H1 (cell line): Measurements from ENCODE around the gene SLC37A1. TPM values are rescaled to one million over a fixed set of nuclear protein-coding genes. Genes with fewer than 3 reads are reported as not detected.
A peak's percentile ranks its signal among the peaks of the same experiment; 100 is the strongest.

ENCODE experiments used
- CTCF ChIA-PET: fragments of 300-600 bp; sonication (Branson Sonifier 250); formaldehyde crosslinking; loops from one replicate; lab custom pipeline; 2021; ENCODE audit not compliant: partially characterized antibody; lab: Charles Lee
- POLR2A ChIA-PET: fragments of 300-600 bp; sonication (Branson Sonifier 250); formaldehyde crosslinking; loops from one replicate; lab custom pipeline; 2021; ENCODE audit warnings: inconsistent platforms; ENCODE audit not compliant: partially characterized antibody; lab: Charles Lee
- DNase-seq, 2 experiments: peaks; one replicate each; pipeline versions ENCODE4 v3.0.0 to v3.0.0-alpha.2; 2010 to 2022; ENCODE audit warnings: low spot score in 2 of 2, low read depth in 1 of 2, mixed read lengths in 1 of 2
- FAIRE-seq: peaks from 2 replicates; lab custom pipeline; 2011; peaks lifted over from hg19 to GRCh38; lab: Jason Lieb, UNC
- H2AFZ ChIP-seq: 2 replicates; pipeline ENCODE4 v1.8.1; 2012; ENCODE audit warnings: low read length, inconsistent platforms
- H2AK5ac ChIP-seq: 2 replicates; pipeline ENCODE4 v1.6.1; 2013; ENCODE audit warnings: low read depth, low read length
- H2BK120ac ChIP-seq: replicated peaks from 2 replicates; pipeline ENCODE3; 2013; ENCODE audit warnings: low read depth, low read length, inconsistent platforms
- H2BK12ac ChIP-seq: 2 replicates; pipeline ENCODE4 v1.6.1; 2013; ENCODE audit warnings: low read depth, low read length
- H2BK15ac ChIP-seq: 2 replicates; pipeline ENCODE4 v1.6.1; 2013; ENCODE audit warnings: low read length
- H2BK20ac ChIP-seq: 2 replicates; pipeline ENCODE4 v1.6.1; 2013; ENCODE audit warnings: low read length
- H2BK5ac ChIP-seq: 2 replicates; pipeline ENCODE4 v1.6.1; 2013; ENCODE audit warnings: low read depth, low read length
- H3K14ac ChIP-seq: 2 replicates; pipeline ENCODE4 v1.6.1; 2013; ENCODE audit warnings: inconsistent platforms; ENCODE audit not compliant: insufficient read length
- H3K18ac ChIP-seq: 2 replicates; pipeline ENCODE4 v1.6.1; 2013; ENCODE audit warnings: low read length; ENCODE audit errors: extremely low read depth
- H3K23ac ChIP-seq: 2 replicates; pipeline ENCODE4 v1.6.1; 2013; ENCODE audit warnings: inconsistent platforms; ENCODE audit not compliant: insufficient read length
- H3K23me2 ChIP-seq: 2 replicates; pipeline ENCODE4 v1.6.1; 2013; ENCODE audit warnings: low read depth, low read length
- H3K27ac ChIP-seq: 2 replicates; pipeline ENCODE4 v1.6.1; 2011; ENCODE audit warnings: low read depth, low read length, inconsistent platforms
- H3K27me3 ChIP-seq, 4 experiments: replicated peaks in 1 of 4; 1 replicate in 1 of 4; 2 replicates in 3 of 4; pipeline versions ENCODE4 v1.6.1 to v1.8.1; 2011 to 2013; ENCODE audit warnings: low read length in 3 of 4, mild to moderate bottlenecking in 3 of 4, inconsistent platforms in 2 of 4, mixed read lengths in 2 of 4, moderate library complexity in 1 of 4; ENCODE audit not compliant: control insufficient read depth in 3 of 4, insufficient read depth in 3 of 4; ENCODE audit errors: extremely low read depth in 1 of 4
- H3K36me3 ChIP-seq, 4 experiments: 2 replicates each; pipeline versions ENCODE4 v1.6.1 to v1.8.1; 2011 to 2013; ENCODE audit warnings: mild to moderate bottlenecking in 4 of 4, low read length in 3 of 4, moderate library complexity in 2 of 4, control low read depth in 1 of 4, inconsistent platforms in 1 of 4; ENCODE audit not compliant: insufficient read depth in 4 of 4, control insufficient read depth in 2 of 4
- H3K4ac ChIP-seq: replicated peaks from 2 replicates; pipeline ENCODE3; 2013; ENCODE audit warnings: low read length, low read depth, mixed read lengths, inconsistent platforms; ENCODE audit not compliant: insufficient read length
- H3K4me1 ChIP-seq, 4 experiments: replicated peaks in 1 of 4; 1 replicate in 1 of 4; 2 replicates in 3 of 4; pipeline versions ENCODE4 v1.6.1 to v1.8.1; 2011 to 2013; ENCODE audit warnings: low read length in 3 of 4, inconsistent platforms in 2 of 4, mixed read lengths in 1 of 4; ENCODE audit not compliant: insufficient read depth in 4 of 4, control insufficient read depth in 3 of 4
- H3K4me2 ChIP-seq, 2 experiments: 2 replicates each; pipeline versions ENCODE4 v1.6.1 to v1.8.1; 2011 to 2013; ENCODE audit warnings: low read depth in 2 of 2, low read length in 2 of 2, control low read depth in 1 of 2, inconsistent platforms in 1 of 2, mild to moderate bottlenecking in 1 of 2; ENCODE audit not compliant: insufficient read depth in 1 of 2
- H3K4me3 ChIP-seq, 4 experiments: fragments of 200-600, 300-600 bp in 1 of 4; sonication (generic), shearing (Covaris generic), sonication (Bioruptor Twin) in 1 of 4; 2 replicates each; pipeline versions ENCODE4 v1.5.1 to v1.8.1; 2011 to 2016; ENCODE audit warnings: low read length in 4 of 4, low read depth in 3 of 4, control low read depth in 2 of 4, inconsistent platforms in 2 of 4, mild to moderate bottlenecking in 2 of 4, mixed read lengths in 1 of 4, moderate library complexity in 1 of 4; ENCODE audit not compliant: insufficient read depth in 2 of 4; ENCODE audit errors: extremely low read depth in 1 of 4
- H3K56ac ChIP-seq: replicated peaks from 2 replicates; pipeline ENCODE3; 2013; ENCODE audit warnings: low read depth, mild to moderate bottlenecking, mixed read lengths, low read length, inconsistent platforms; ENCODE audit not compliant: insufficient read length
- H3K79me1 ChIP-seq: 2 replicates; pipeline ENCODE4 v1.6.1; 2013; ENCODE audit warnings: low read depth, low read length, control low read depth
- H3K79me2 ChIP-seq, 2 experiments: 2 replicates each; pipeline versions ENCODE4 v1.6.1 to v1.8.1; 2012 to 2013; ENCODE audit warnings: low read length in 2 of 2, mild to moderate bottlenecking in 2 of 2, inconsistent platforms in 1 of 2; ENCODE audit not compliant: insufficient read depth in 2 of 2, control insufficient read depth in 1 of 2
- H3K9ac ChIP-seq, 4 experiments: replicated peaks in 1 of 4; 1 replicate in 1 of 4; 2 replicates in 3 of 4; pipeline versions ENCODE4 v1.6.1 to v1.8.1; 2011 to 2013; ENCODE audit warnings: low read depth in 3 of 4, low read length in 3 of 4, control low read depth in 2 of 4, mild to moderate bottlenecking in 2 of 4, moderate library complexity in 2 of 4, inconsistent platforms in 1 of 4; ENCODE audit errors: extremely low read depth in 1 of 4
- H3K9me3 ChIP-seq, 2 experiments: 2 replicates each; pipeline versions ENCODE4 v1.6.1 to v1.8.1; 2012 to 2013; ENCODE audit warnings: mild to moderate bottlenecking in 2 of 2, moderate library complexity in 2 of 2, control low read depth in 1 of 2, inconsistent platforms in 1 of 2, low read depth in 1 of 2, low read length in 1 of 2, mixed read lengths in 1 of 2; ENCODE audit not compliant: insufficient read depth in 2 of 2
- H4K20me1 ChIP-seq, 2 experiments: replicated peaks in 1 of 2; 2 replicates each; pipeline versions ENCODE3 to v1.8.1; 2011 to 2013; ENCODE audit warnings: inconsistent platforms in 2 of 2, low read length in 2 of 2, mild to moderate bottlenecking in 1 of 2; ENCODE audit not compliant: insufficient read depth in 2 of 2, control insufficient read depth in 1 of 2
- H4K5ac ChIP-seq: 2 replicates; pipeline ENCODE4 v1.6.1; 2013; ENCODE audit warnings: low read length, low read depth, mixed read lengths, inconsistent platforms; ENCODE audit not compliant: insufficient read length
- H4K8ac ChIP-seq: 2 replicates; pipeline ENCODE4 v1.8.0; 2013; ENCODE audit warnings: mild to moderate bottlenecking, moderate library complexity, low read length, inconsistent platforms; ENCODE audit not compliant: insufficient read depth; ENCODE audit errors: extremely low read depth
- H4K91ac ChIP-seq: replicated peaks from 2 replicates; pipeline ENCODE3; 2013; ENCODE audit warnings: low read length, mixed read lengths, inconsistent platforms; ENCODE audit not compliant: insufficient read length
- ATF2 ChIP-seq: IDR thresholded peaks from 2 replicates; pipeline ENCODE4 v1.6.1; 2012; ENCODE audit warnings: low read length, inconsistent platforms
- CREB1 ChIP-seq: IDR thresholded peaks from 2 replicates; pipeline ENCODE4 v1.6.1; 2012; ENCODE audit warnings: inconsistent platforms
- HDAC2 ChIP-seq, 2 experiments: fragments of 300-600 bp in 1 of 2; sonication (generic) in 1 of 2; IDR thresholded peaks; 2 replicates each; pipeline ENCODE4 v1.6.1; 2011 to 2012; ENCODE audit warnings: low read depth in 2 of 2, low read length in 2 of 2, mild to moderate bottlenecking in 2 of 2, moderate library complexity in 2 of 2, borderline replicate concordance in 1 of 2, inconsistent platforms in 1 of 2
- JUN ChIP-seq: IDR thresholded peaks from 2 replicates; pipeline ENCODE4 v1.6.1; 2011; ENCODE audit warnings: low read depth, mild to moderate bottlenecking, improper control_type of control experiment, low read length
- NANOG ChIP-seq: IDR thresholded peaks from 2 replicates; pipeline ENCODE4 v1.6.1; 2011; ENCODE audit warnings: low read length, low read depth, mild to moderate bottlenecking, inconsistent platforms; ENCODE audit not compliant: insufficient read depth, poor library complexity, severe bottlenecking
- NRF1 ChIP-seq: IDR thresholded peaks from 2 replicates; pipeline ENCODE4 v1.6.1; 2011; ENCODE audit warnings: mild to moderate bottlenecking, low read depth, low read length, improper control_type of control experiment
- PHF8 ChIP-seq: fragments of 200-600 bp; sonication (generic); conservative IDR thresholded peaks from 2 replicates; pipeline ENCODE4 v1.7.1; 2012; ENCODE audit warnings: low read depth, mild to moderate bottlenecking, inconsistent platforms, low read length, moderate library complexity
- SAP30 ChIP-seq: fragments of 300-600 bp; sonication (generic); IDR thresholded peaks from 2 replicates; pipeline ENCODE4 v1.7.1; 2012; ENCODE audit warnings: low read length, moderate library complexity, mild to moderate bottlenecking, inconsistent platforms; ENCODE audit not compliant: insufficient read depth, insufficient replicate concordance
- SRF ChIP-seq: IDR thresholded peaks from 2 replicates; pipeline ENCODE4 v1.6.1; 2011; ENCODE audit warnings: mild to moderate bottlenecking, low read depth, low read length, moderate library complexity
- TAF1 ChIP-seq: IDR thresholded peaks from 2 replicates; pipeline ENCODE4 v1.6.1; 2011; ENCODE audit warnings: mild to moderate bottlenecking, low read depth, low read length
- YY1 ChIP-seq: IDR thresholded peaks from 2 replicates; pipeline ENCODE4 v1.6.1; 2011; ENCODE audit warnings: low read depth, mild to moderate bottlenecking, low read length
- ZNF274 ChIP-seq: IDR thresholded peaks from 2 replicates; pipeline ENCODE4 v1.7.0; 2012; ENCODE audit warnings: low read length, borderline replicate concordance; ENCODE audit errors: extremely low read depth
- WGBS, 2 experiments: shearing (Covaris generic) in 1 of 2; methylation state at CpG; one replicate each; pipeline versions ENCODE4 v1.1.6 to v1.1.7; 2013 to 2015; ENCODE audit warnings: low lambda C conversion rate in 2 of 2, mixed read lengths in 2 of 2, inconsistent platforms in 1 of 2, low coverage in 1 of 2, missing lambda C conversion rate in 1 of 2; ENCODE audit not compliant: insufficient replicate concordance in 2 of 2, insufficient coverage in 1 of 2, insufficient read length in 1 of 2; ENCODE audit errors: extremely low coverage in 1 of 2, missing lambda C conversion rate in 1 of 2; 5-methylcytosine and 5-hydroxymethylcytosine counted together
- polyA plus RNA-seq, 7 experiments: library from polyadenylated mRNA; depleted of rRNA in 3 of 7; stranded (reverse) in 5 of 7; unstranded in 2 of 7; fragments of >200 nt in 5 of 7; fragments of 200-250 nt in 2 of 7; gene quantifications; 1 replicate in 5 of 7; 2 replicates in 1 of 7; 4 replicates in 1 of 7; pipeline versions ENCODE4 v1.2.1 to v1.2.3, GENCODE V29; 2011 to 2013; ENCODE audit warnings: missing spikeins in 2 of 7, mixed read lengths in 2 of 7
- total RNA-seq: library from RNA; stranded (reverse); fragmentation: NEBNext Ultra II Directional; extraction: Animal tissue kit (Norgen Biotek cat#: 25700); gene quantifications from 2 replicates; pipeline ENCODE4 v1.2.1, GENCODE V29; 2021

The SLC37A1 gene
- total and polyA plus RNA-seq, 2 of the 8 experiments (the other 6 are each of a cell fraction or from before 2014, with no cell fraction given) = 15.6 to 30.9 TPM

DNA sequence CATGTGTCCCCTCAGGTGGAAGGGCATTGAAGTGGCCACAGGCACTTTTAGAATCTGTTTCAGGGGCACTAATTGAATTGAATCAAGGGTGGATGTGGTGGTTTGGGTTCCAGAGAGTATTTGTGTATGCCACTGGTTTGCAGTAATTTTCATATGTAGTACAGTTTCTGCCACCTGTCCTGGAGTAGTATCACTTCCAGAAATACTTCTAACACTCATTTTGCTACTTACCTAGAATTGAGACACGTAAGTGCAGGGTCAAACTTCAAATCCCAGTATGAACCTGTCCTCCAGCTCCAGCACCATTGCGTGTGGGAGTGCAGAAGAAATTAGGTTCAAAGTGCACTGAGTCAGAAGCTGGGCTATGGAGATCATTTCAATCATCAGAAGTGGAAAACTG lies 44.4 kb upstream of the SLC37A1 start:
- Histone ChIP-seq H3K4me3 (no peak overlapping the region), H4K8ac (no peak overlapping the region), H4K91ac (no peak overlapping the region), H3K4me1 (peaks cover under 1 to 12% (median 4%) of the 10 kb centered on the region in 4 experiments; a peak in 5 of 7 replicates), H3K79me1 (no peaks in the 10 kb centered on the region), H3K9ac (no peak overlapping the region), H2AFZ (no peak overlapping the region), H3K23ac (no peak overlapping the region), H2BK15ac (0 out of 2 replicates have a peak overlapping the region, but pooled peaks have one; percentile 19), H3K18ac (no peak overlapping the region), H2BK5ac (no peak overlapping the region), H3K14ac (no peak overlapping the region), H2BK12ac (no peak overlapping the region), H4K5ac (no peak overlapping the region), H3K27ac (no peak overlapping the region), H3K27me3 (no peaks in the 10 kb centered on the region; a peak in 1 of 7 replicates), H3K23me2 (no peaks in the 10 kb centered on the region; the same call in 1 of the 2 replicates), H3K4ac (no peak overlapping the region), H4K20me1 (no peaks in the 10 kb centered on the region), H3K36me3 (no peaks in the 10 kb centered on the region), H2BK120ac (no peak overlapping the region), H3K4me2 (no peak overlapping the region), H3K9me3 (no peaks in the 10 kb centered on the region), H2BK20ac (no peak overlapping the region), H2AK5ac (no peak overlapping the region), H3K56ac (no peak overlapping the region), H3K79me2 (no peaks in the 10 kb centered on the region)
- DNase-seq = no peak
- ChIA-PET POLR2A (no interaction called here), CTCF (interaction anchor here (0.8 to 1.6 kb wide), 6 partner anchors 12 to 68 kb away, joined by 3 to 4 read pairs (median 4); partner anchors contain the start of gene SLC37A1)
- 89% methylated on average over 2 of the region's 2 CpGs; no CpG with 5 or more reads in 1 of the 2 experiments for WGBS, 2 experiments
- FAIRE-seq = no peak
- TF ChIP-seq ZNF274 (no peak), ATF2 (no peak), CREB1 (no peak), TAF1 (no peak), JUN (no peak), SRF (no peak), NANOG (no peak), HDAC2 (IDR thresholded peaks at IDR 0.05; ENCODE audit: borderline replicate concordance in 1 of 2, low read depth in 2 of 2, low read length in 2 of 2) (no peak), NRF1 (no peak), SAP30 (no peak), YY1 (no peak), PHF8 (no peak)
